Loucy (cell line): ENCODE results near the gene CCDC6.

Experiments used
- EZH2phosphoT487 ChIP-seq: fragments of 200-600 bp; IDR thresholded peaks from 2 replicates; pipeline ENCODE4 v1.6.1; 2018; ENCODE audit warnings: antibody characterized with exemption, mild to moderate bottlenecking, moderate library complexity, borderline replicate concordance
- TF ChIP-seq, protein P1 (sequence below): fragments of 200-600 bp; sonication (generic); conservative IDR thresholded peaks from 2 replicates; pipeline ENCODE4 v1.5.1; 2014; ENCODE audit warnings: mild to moderate bottlenecking, antibody characterized with exemption, low read length

DNA sequence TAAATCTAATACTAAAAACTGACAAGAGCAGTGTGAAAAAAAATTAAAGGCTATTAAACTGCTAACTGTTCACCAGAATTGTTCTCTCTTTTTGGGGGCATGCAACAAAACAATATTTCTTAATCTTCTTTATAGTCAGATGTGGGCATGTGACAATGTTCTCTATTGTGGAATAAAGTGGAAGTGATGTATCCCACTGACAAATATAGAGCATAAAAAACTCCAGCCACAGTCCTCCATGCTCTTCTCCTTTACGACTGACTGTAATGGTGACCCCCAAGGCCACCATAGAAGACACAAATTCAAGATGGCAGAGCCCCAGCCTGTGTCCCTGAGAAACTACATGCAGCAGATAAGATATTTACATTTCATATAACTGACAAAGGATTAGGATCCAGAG lies 11.6 kb upstream of the CCDC6 start:
- TF ChIP-seq, protein P1, sequence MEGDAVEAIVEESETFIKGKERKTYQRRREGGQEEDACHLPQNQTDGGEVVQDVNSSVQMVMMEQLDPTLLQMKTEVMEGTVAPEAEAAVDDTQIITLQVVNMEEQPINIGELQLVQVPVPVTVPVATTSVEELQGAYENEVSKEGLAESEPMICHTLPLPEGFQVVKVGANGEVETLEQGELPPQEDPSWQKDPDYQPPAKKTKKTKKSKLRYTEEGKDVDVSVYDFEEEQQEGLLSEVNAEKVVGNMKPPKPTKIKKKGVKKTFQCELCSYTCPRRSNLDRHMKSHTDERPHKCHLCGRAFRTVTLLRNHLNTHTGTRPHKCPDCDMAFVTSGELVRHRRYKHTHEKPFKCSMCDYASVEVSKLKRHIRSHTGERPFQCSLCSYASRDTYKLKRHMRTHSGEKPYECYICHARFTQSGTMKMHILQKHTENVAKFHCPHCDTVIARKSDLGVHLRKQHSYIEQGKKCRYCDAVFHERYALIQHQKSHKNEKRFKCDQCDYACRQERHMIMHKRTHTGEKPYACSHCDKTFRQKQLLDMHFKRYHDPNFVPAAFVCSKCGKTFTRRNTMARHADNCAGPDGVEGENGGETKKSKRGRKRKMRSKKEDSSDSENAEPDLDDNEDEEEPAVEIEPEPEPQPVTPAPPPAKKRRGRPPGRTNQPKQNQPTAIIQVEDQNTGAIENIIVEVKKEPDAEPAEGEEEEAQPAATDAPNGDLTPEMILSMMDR = no peak
- no peak for TF ChIP-seq EZH2phosphoT487
